HepG2 (cell line): ENCODE data around the gene METRN. TPM values are rescaled to one million over a fixed set of nuclear protein-coding genes. Genes with fewer than 3 reads are reported as not detected.

ENCODE experiments used
- BORCS8-MEF2B ChIP-seq: sonication (generic); formaldehyde crosslinking; IDR thresholded peaks from 2 replicates; pipeline ENCODE4 v1.8.0; 2022; ENCODE audit warnings: mild to moderate bottlenecking, missing genetic modification reagents
- FOXA1 ChIP-seq, 2 experiments: fragments of 450-650 bp in 1 of 2; sonication (generic) in 1 of 2; formaldehyde crosslinking in 1 of 2; IDR thresholded peaks; 2 replicates each; pipeline versions ENCODE4 v1.4.0 to v1.6.1; 2016 to 2020; ENCODE audit warnings: missing genetic modification reagents in 1 of 2
- GABPA ChIP-seq, 2 experiments: IDR thresholded peaks; 2 replicates each; pipeline ENCODE4 v1.6.1; 2011 to 2016; ENCODE audit warnings: low read depth in 2 of 2, low read length in 1 of 2, missing biosample characterization in 1 of 2, missing genetic modification characterization in 1 of 2
- HNF4A ChIP-seq: sonication (generic); formaldehyde crosslinking; IDR thresholded peaks from 2 replicates; pipeline ENCODE4 v1.4.0; 2020; ENCODE audit warnings: missing genetic modification reagents
- HOXD1 ChIP-seq: sonication (generic); formaldehyde crosslinking; IDR thresholded peaks from 2 replicates; pipeline ENCODE4 v1.5.0; 2020; ENCODE audit warnings: missing genetic modification reagents
- PAWR ChIP-seq: sonication (generic); formaldehyde crosslinking; IDR thresholded peaks from 2 replicates; pipeline ENCODE4 v1.4.0; 2020; ENCODE audit warnings: missing genetic modification reagents, mild to moderate bottlenecking, borderline replicate concordance
- PAX8 ChIP-seq: sonication (generic); formaldehyde crosslinking; IDR thresholded peaks from 2 replicates; pipeline ENCODE4 v1.8.0; 2022; ENCODE audit warnings: mild to moderate bottlenecking, missing genetic modification reagents, borderline replicate concordance
- SNAPC2 ChIP-seq: sonication (generic); formaldehyde crosslinking; IDR thresholded peaks from 2 replicates; pipeline ENCODE4 v1.8.1; 2022; ENCODE audit warnings: mild to moderate bottlenecking, missing genetic modification reagents
- XRCC5 ChIP-seq: fragments of 200-400 bp; formaldehyde crosslinking; optimal IDR thresholded peaks from 2 replicates; pipeline ENCODE3; 2017; ENCODE audit warnings: mild to moderate bottlenecking, low read length
- ZFP36L1 ChIP-seq: sonication (generic); formaldehyde crosslinking; IDR thresholded peaks from 2 replicates; pipeline ENCODE4 v1.8.0; 2022; ENCODE audit warnings: mild to moderate bottlenecking, missing genetic modification reagents, moderate library complexity
- ZNF256 ChIP-seq: sonication (generic); formaldehyde crosslinking; conservative IDR thresholded peaks from 2 replicates; pipeline ENCODE4 v1.4.0; 2020; ENCODE audit warnings: missing genetic modification reagents
- ZNF317 ChIP-seq: sonication (generic); formaldehyde crosslinking; IDR thresholded peaks from 2 replicates; pipeline ENCODE4 v1.5.0; 2020; ENCODE audit warnings: mild to moderate bottlenecking, missing genetic modification reagents
- ZNF468 ChIP-seq: sonication (generic); formaldehyde crosslinking; IDR thresholded peaks from 2 replicates; pipeline ENCODE4 v1.8.0; 2022; ENCODE audit warnings: mild to moderate bottlenecking, moderate library complexity, missing genetic modification reagents
- polyA plus RNA-seq, 8 experiments: library from polyadenylated mRNA; depleted of rRNA in 3 of 8; stranded (reverse) in 7 of 8; unstranded in 1 of 8; fragments of >200 nt; fragmentation: Illumina TruSeq in 4 of 8; extraction: Trizol in 4 of 8; gene quantifications; 2 replicates each; pipeline versions ENCODE4 v1.2.1 to v1.2.3, GENCODE V29; 2011 to 2016; ENCODE audit warnings: low read depth in 4 of 8, missing spikeins in 1 of 8, mixed read lengths in 1 of 8; ENCODE audit not compliant: insufficient read depth in 1 of 8
- total RNA-seq, 5 experiments: library from RNA; depleted of rRNA; stranded (reverse); fragments of >200 nt; fragmentation: Illumina TruSeq; extraction: Trizol; gene quantifications; 2 replicates each; pipeline ENCODE4 v1.2.3, GENCODE V29; 2016; ENCODE audit warnings: low read depth in 1 of 5
- TF ChIP-seq, protein P1 (sequence below): sonication (generic); formaldehyde crosslinking; IDR thresholded peaks from 2 replicates; pipeline ENCODE4 v1.8.1; 2023; ENCODE audit warnings: mild to moderate bottlenecking, missing genetic modification reagents
- TF ChIP-seq, protein P2 (sequence below): sonication (generic); formaldehyde crosslinking; IDR thresholded peaks from 2 replicates; pipeline ENCODE4 v1.4.0; 2020; ENCODE audit warnings: low read depth, missing genetic modification reagents
- TF ChIP-seq, protein P3 (sequence below): IDR thresholded peaks from 2 replicates; pipeline ENCODE4 v1.6.1; 2012; ENCODE audit warnings: inconsistent platforms
- TF ChIP-seq, protein P4 (sequence below): sonication (generic); formaldehyde crosslinking; IDR thresholded peaks from 2 replicates; pipeline ENCODE4 v1.8.1; 2023; ENCODE audit warnings: mild to moderate bottlenecking, missing genetic modification reagents, borderline replicate concordance
- TF ChIP-seq, protein P5 (sequence below): IDR thresholded peaks from 2 replicates; pipeline ENCODE4 v1.6.1; 2018; ENCODE audit warnings: missing genetic modification reagents, mild to moderate bottlenecking, missing compliant biosample characterization
- TF ChIP-seq, protein P6 (sequence below): sonication (generic); formaldehyde crosslinking; IDR thresholded peaks from 2 replicates; pipeline ENCODE4 v1.5.1; 2020; ENCODE audit warnings: missing genetic modification reagents, mild to moderate bottlenecking, borderline replicate concordance

METRN gene
- total and polyA plus RNA-seq, 2 of the 13 experiments (the other 11 are each of a cell fraction or from before 2014, with no cell fraction given): 25.5 to 46.1 TPM

DNA sequence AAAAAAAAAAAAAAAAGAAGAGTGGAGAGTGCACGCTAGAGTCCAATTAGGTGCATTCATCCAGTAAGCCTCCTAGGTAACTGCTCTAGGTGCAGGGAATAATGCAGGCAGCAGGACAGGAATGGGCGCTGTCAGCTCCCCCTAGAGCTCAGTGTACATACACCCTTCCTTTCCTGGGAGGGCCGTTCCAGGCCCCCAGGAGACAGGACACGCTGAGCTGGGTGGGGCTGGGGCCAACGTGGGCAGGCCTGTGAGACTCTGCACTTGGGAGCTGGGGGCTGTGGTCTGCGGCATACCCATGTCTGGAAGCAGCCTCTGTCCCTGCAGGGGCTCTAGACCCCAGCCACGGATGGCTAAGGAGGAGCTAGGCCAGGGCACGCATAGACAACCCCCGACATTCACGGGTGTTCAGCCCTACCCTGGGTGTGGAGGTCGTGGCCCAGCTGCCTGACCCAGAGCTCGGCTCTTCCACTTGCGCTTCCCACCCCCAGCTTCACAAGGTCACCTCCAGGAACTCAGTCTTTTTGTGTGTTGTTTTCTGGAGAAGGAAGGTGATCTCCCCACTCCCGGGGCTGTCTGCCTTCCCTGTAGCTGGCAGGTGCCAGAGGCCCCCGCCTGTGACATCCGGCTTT is 5.0 kb downstream of the METRN start (continued):
- TF ChIP-seq, protein P1, sequence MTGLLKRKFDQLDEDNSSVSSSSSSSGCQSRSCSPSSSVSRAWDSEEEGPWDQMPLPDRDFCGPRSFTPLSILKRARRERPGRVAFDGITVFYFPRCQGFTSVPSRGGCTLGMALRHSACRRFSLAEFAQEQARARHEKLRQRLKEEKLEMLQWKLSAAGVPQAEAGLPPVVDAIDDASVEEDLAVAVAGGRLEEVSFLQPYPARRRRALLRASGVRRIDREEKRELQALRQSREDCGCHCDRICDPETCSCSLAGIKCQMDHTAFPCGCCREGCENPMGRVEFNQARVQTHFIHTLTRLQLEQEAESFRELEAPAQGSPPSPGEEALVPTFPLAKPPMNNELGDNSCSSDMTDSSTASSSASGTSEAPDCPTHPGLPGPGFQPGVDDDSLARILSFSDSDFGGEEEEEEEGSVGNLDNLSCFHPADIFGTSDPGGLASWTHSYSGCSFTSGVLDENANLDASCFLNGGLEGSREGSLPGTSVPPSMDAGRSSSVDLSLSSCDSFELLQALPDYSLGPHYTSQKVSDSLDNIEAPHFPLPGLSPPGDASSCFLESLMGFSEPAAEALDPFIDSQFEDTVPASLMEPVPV (CRISPR knock-in tag): peak; percentile 59; the same call in 1 of the 2 replicates
- no peak for TF ChIP-seq ZFP36L1
- TF ChIP-seq, protein P2, sequence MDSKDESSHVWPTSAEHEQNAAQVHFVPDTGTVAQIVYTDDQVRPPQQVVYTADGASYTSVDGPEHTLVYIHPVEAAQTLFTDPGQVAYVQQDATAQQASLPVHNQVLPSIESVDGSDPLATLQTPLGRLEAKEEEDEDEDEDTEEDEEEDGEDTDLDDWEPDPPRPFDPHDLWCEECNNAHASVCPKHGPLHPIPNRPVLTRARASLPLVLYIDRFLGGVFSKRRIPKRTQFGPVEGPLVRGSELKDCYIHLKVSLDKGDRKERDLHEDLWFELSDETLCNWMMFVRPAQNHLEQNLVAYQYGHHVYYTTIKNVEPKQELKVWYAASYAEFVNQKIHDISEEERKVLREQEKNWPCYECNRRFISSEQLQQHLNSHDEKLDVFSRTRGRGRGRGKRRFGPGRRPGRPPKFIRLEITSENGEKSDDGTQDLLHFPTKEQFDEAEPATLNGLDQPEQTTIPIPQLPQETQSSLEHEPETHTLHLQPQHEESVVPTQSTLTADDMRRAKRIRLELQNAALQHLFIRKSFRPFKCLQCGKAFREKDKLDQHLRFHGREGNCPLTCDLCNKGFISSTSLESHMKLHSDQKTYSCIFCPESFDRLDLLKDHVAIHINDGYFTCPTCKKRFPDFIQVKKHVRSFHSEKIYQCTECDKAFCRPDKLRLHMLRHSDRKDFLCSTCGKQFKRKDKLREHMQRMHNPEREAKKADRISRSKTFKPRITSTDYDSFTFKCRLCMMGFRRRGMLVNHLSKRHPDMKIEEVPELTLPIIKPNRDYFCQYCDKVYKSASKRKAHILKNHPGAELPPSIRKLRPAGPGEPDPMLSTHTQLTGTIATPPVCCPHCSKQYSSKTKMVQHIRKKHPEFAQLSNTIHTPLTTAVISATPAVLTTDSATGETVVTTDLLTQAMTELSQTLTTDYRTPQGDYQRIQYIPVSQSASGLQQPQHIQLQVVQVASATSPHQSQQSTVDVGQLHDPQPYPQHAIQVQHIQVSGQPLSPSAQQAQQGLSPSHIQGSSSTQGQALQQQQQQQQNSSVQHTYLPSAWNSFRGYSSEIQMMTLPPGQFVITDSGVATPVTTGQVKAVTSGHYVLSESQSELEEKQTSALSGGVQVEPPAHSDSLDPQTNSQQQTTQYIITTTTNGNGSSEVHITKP: peak; percentile 66
- TF ChIP-seq XRCC5: peak; percentile 17
- TF ChIP-seq ZNF468 (CRISPR knock-in tag): 0 out of 2 replicates have a peak, but pooled peaks have one; percentile 20
- TF ChIP-seq, protein P3, sequence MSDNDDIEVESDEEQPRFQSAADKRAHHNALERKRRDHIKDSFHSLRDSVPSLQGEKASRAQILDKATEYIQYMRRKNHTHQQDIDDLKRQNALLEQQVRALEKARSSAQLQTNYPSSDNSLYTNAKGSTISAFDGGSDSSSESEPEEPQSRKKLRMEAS: 0 out of 2 replicates have a peak, but pooled peaks have one; percentile 39
- TF ChIP-seq FOXA1 (IDR thresholded peaks at IDR 0.05): no peak
- TF ChIP-seq FOXA1 (CRISPR knock-in tag; IDR thresholded peaks at IDR 0.05): peak; percentile 60
- TF ChIP-seq HNF4A (CRISPR knock-in tag): no peak
- TF ChIP-seq, protein P4, sequence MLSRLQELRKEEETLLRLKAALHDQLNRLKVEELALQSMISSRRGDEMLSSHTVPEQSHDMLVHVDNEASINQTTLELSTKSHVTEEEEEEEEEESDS (CRISPR knock-in tag): no peak
- TF ChIP-seq, protein P5, sequence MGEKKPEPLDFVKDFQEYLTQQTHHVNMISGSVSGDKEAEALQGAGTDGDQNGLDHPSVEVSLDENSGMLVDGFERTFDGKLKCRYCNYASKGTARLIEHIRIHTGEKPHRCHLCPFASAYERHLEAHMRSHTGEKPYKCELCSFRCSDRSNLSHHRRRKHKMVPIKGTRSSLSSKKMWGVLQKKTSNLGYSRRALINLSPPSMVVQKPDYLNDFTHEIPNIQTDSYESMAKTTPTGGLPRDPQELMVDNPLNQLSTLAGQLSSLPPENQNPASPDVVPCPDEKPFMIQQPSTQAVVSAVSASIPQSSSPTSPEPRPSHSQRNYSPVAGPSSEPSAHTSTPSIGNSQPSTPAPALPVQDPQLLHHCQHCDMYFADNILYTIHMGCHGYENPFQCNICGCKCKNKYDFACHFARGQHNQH: 0 out of 2 replicates have a peak, but pooled peaks have one; percentile 2
- no peak for TF ChIP-seq BORCS8-MEF2B (CRISPR knock-in tag)
- no peak for TF ChIP-seq PAWR (CRISPR knock-in tag)
- TF ChIP-seq, protein P6, sequence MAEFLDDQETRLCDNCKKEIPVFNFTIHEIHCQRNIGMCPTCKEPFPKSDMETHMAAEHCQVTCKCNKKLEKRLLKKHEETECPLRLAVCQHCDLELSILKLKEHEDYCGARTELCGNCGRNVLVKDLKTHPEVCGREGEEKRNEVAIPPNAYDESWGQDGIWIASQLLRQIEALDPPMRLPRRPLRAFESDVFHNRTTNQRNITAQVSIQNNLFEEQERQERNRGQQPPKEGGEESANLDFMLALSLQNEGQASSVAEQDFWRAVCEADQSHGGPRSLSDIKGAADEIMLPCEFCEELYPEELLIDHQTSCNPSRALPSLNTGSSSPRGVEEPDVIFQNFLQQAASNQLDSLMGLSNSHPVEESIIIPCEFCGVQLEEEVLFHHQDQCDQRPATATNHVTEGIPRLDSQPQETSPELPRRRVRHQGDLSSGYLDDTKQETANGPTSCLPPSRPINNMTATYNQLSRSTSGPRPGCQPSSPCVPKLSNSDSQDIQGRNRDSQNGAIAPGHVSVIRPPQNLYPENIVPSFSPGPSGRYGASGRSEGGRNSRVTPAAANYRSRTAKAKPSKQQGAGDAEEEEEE (CRISPR knock-in tag): no peak
- TF ChIP-seq ZNF256 (CRISPR knock-in tag): no peak
- no peak for TF ChIP-seq HOXD1 (CRISPR knock-in tag)
- TF ChIP-seq SNAPC2: no peak
- no peak for TF ChIP-seq PAX8 (CRISPR knock-in tag)
- no peak for TF ChIP-seq ZNF317 (CRISPR knock-in tag)
- TF ChIP-seq GABPA (IDR thresholded peaks at IDR 0.05; ENCODE audit: low read depth, low read length): no peak
- TF ChIP-seq GABPA (CRISPR knock-in tag; IDR thresholded peaks at IDR 0.05; ENCODE audit: low read depth): 0 out of 2 replicates have a peak, but pooled peaks have one; percentile 5
